Measurements from ENCODE around the gene ACAP1.
"Not testable (repeated sequence)": the region's sequence is repeated elsewhere in the genome, so short reads cannot be mapped to it uniquely, and the experiment has no call there.

Gene ACAP1

DNA sequence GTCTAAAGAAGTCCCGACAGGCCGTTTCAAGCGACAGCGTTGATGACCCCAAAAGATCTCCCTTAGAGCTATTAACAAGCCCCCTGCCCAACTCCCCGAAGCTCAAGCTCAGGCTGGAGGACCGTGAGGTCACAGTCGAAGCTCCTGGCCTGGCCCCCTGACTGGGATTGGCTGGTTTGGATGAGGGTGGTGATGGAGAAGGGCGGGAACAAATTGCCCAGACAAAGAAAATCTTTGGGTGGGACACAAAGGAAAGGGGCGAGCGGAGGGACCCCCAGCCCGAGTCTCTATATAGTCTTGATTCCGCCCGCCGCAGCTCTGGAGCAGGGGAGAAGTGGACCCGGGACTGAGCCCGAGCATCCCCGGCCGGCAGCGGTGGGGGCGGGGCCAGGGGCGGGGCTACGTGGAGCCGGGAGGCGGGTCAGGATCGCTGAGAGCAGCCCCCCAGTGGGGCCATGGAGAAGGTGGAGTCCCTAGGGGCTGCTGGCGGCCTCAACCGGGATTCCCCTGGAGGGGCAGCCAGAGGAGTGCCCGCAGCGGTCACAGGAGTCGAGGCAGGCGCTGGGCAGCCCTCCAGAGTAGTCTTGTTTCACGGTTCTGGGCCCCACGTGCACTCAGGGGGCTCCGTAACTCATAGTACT, 6.2 kb upstream of the ACAP1 start:
- DNase-seq: peak; percentile 96

DNA sequence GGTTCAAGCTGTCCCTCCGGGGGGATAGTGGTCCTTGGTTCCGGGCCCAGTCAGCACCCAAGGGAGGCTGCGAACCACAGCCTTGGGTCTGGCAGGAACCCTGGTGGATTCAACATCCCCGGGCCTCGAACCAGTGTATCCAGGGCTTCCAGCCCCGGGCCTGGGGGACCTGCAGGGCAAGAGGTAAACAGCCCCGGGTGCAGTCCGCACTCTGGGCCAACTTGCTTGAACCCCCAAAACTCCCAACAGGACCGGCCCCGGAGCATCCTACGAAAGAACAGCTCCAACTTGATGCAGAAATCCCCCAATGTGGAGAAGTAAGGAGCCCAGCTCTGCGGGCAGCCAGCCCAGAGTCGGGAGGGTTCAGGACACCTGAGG, 5.7 kb upstream of the ACAP1 start:
- no peak for DNase-seq

DNA sequence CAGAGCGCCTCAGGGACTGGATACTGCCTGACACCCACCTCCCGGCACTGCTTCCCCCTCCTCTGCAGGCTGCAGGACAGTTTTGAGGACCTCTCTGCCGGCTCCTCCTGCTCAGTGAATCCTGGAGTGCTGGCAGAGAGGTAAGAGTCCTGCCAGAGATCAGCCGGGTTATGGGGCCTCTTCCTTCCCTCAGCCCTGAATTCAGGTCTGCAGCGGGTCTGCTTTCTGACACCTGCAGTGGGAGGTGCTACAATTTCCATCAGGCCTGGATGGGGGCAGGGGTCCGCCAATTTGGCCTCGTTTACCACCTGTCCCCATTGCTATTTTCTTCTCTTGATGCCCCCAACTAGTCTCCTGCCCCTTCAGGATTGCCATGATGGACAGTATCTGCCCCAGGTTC, 4.2 kb upstream of the ACAP1 start:
- no peak for DNase-seq

DNA sequence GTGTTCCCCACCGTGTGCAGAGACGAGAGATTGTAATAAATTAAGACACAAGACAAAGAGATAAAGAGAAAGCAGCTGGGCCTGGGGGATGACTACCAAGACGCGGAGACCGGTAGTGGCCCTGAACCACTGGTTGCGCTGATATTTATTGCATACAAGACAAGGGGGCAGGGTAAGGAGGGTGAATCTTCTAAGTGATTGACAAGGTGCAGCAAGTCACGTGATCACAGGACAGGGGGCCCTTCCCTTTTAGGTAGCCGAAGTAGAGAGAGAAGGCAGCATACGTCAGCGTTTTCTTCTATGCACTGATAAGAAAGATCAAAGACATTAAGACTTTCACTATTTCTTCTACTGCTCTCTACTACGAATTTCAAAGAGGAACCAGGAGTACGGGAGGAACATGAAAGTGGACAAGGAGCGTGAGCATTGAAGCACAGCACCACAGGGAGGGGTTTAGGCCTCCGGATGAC, 3.7 kb upstream of the ACAP1 start:
- not testable (repeated sequence) for DNase-seq

DNA sequence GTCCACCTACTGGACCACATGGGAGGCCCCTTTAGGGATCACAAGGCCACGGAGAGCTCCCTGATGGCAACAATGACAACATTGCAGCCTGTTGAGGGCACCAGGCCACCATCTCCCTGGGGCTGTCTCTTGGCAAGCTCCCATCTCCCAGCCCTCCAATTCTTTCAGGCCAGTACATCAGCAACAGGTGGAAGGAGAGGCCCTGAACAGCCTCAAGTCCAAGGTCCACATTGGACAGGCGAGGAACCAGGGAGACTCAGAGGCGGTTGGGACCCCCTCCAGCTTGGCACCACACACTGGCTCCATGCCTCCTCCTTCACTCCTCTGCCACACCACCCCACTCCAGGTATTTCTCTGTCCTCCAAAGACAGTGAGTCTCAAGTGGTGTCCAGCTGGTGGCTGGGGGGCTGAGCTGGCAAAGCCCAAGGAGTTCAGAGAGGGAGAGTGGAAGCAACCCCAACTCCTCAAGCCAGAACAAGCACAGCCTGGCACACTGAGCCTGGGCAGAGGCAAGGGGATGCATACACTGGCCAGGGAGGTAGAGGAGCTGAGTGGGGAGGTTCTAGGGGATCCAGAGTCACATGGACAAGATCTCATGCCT, 1.3 kb upstream of the ACAP1 start:
- DNase-seq: no peak

DNA sequence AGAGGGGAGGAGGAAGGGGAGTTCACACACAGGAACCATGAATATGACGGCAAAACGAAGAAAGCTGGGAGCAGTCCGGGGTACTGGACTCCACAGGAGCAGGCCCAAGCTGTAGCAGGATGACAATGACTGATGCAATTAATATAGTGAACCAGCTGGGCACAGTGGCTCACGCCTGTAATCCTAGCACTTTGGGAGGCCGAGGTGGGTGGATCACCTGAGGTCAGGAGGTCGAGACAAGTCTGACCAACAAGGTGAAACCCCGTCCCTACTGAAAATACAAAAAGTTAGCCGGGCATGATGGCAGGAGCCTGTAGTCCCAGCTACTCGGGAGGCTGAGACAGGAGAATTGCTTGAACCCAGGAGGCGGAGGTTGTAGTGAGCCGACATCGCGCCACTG, 564 bp upstream of the ACAP1 start:
- not testable (repeated sequence) for DNase-seq

DNA sequence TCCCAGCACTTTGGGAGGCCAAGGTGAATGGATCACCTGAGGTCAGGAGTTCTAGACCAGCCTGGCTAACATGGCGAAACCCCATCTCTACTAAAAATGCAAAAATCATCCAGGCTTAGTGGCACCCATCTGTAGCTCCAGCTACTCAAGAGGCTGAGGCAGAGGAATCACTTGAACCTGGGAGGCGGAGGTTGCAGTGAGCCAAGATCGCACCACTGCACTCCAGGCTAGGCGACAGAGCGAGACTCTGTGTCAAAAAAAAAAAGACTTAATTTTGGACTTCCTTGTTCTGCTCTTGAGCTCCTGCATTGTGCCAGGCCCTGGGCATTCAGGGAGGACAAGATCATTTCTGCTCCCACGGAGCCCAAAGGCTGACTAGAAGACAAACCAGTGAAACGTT, 1.3 kb downstream of the ACAP1 start:
- not testable (repeated sequence) for DNase-seq

DNA sequence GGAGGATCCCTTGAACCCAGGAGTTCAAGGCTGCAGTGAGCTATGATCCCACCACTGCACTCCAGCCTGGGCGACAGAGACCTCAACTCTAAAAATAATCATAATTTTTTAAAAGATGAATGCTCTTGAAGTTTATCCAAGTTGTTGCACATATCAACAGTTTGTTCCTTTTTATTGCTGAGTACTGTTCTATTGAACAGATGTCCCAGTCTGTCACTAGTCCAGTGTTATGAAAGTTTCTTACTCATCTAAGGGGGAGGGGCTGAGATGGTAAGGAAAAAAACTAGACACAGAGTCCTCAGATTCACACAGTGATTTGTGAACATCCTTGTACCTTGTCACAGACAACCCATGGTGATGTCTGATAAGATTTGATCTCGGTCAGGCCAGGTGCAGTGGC, 3.9 kb downstream of the ACAP1 start:
- DNase-seq: no peak

DNA sequence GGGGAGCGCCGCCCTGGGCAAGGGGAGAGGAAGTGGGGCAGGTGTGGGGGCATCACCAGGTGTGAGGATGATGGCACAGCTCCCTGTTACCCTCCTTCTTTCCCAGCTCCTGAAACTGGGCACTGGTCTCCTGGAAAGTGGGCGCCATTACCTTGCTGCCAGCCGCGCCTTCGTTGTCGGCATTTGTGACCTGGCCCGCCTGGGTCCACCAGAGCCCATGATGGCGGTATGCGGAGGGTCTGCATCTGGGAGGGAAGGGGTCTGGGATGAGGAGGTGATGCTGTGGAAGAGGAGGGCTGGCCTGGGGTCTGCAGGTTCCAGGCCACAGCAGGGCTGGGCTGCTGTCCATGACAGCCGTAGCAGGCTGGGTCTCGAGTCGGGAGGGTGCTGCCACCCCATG, 5.5 kb downstream of the ACAP1 start:
- no peak for DNase-seq

DNA sequence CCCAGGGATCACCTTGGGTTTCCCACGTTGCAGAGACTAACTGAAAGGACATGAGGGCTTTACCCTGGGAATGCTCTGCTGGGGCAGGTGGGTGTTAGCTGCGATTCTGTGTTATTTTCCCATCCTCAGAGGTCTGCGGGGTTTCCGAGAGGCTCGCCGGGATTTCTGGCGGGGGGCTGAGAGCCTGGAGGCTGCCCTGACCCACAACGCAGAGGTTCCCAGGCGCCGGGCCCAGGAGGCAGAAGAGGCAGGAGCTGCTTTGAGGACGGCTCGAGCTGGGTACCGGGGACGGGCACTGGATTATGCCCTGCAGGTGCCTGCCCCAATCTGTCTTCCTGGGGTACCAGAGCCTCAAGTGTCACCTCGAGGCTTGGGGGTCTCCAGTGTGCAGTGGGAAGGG, 6.9 kb downstream of the ACAP1 start:
- DNase-seq: no peak

DNA sequence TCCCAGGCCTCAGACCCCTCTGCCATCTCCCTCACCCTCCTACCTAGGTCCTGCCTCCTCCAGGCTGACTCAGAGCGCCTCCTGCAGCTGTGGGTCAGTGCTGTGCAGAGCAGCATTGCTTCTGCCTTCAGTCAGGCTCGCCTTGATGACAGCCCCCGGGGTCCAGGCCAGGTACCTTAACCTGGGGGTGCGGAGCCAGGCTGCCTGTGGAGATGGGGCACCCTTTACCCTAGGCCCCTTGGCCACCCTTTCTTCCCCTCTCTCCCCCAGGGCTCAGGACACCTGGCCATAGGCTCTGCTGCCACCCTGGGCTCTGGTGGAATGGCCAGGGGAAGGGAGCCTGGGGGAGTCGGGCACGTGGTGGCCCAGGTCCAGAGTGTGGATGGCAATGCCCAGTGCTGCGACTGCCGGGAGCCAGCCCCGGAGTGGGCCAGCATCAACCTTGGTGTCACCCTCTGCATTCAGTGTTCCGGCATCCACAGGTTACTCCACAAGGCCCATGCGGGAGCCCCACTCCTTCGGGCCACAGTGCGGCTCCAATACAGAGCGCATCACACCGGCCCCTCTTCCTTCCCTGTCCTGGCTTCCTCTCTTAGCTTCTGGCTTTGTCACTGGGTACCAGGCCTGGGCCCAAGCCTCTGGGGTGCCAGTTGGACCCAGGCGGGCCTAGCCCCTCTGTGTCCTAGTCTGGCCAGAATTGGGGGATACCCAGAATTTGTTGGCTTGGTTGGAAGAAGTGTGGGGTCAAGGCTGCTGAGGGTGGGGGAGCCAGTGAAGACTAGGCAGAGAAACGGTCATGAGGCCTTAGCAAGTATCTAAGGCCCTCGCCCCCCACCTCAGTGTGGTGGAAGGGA, 10.7 kb downstream of the ACAP1 start:
- DNase-seq: no peak

DNA sequence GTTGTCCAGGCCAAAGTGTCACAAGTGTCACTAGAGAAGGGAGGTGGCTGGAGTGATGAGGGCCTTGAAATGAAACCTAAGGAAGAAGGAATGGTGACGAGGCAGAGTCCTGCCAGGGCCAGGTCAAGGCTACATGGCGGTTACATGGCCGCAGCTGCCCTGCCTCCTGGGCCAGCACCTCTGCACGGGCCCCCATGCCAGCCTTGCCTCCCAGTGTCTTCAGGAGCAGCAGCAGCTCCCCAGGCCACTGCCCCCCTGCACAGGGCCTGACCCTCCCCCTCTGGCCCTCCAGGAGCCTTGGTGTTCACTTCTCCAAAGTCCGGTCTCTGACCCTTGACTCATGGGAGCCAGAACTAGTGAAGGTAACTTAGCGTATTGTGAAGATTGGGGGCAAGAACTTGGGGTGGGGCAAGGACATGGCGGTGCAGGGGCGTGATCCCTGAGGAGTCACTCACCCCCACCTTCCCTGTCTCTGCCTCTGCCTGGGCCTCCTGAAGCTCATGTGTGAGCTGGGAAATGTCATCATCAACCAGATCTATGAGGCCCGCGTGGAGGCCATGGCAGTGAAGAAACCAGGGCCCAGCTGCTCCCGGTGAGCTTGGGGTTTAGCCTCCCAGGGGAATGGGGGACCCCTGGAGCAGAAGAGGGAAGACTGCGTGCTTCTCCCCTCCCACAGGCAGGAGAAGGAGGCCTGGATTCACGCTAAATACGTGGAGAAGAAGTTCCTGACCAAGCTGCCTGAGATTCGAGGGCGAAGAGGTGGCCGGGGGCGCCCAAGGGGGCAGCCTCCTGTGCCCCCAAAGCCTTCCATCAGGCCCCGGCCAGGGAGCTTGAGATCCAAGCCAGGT, 11.5 kb downstream of the ACAP1 start:
- no peak for DNase-seq

DNA sequence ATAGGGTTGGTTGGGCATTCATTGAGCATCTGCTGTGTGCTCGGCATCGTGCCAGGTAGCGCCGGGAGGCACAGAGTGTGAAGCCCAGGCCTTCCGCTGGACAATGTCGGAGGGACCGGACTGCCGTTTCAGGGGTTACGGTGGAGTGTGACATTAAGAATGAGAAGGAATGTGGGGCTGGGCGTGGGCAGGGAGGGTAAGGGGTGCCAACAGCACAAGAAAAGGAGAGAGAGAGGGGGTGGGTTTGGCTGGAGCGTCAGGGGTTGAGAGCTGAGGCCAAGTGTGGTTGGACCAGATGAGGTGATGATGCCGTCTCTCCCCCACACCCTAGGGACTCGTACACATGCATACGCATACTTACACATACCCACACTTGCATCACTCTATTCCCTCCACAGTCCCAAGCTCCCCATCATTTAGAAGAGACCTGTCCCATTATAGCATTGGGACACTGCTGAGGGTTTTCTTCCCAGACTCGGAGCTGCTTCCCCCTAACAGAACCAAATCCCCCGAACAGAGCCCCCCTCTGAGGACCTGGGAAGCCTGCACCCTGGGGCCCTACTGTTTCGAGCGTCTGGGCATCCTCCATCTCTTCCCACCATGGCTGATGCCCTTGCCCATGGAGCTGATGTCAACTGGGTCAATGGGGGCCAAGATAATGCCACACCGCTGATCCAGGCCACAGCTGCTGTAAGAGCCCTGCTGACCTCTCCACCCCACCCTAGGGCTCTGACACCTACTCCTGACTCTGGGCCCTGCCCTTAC, 12.3 kb downstream of the ACAP1 start:
- DNase-seq: no peak

DNA sequence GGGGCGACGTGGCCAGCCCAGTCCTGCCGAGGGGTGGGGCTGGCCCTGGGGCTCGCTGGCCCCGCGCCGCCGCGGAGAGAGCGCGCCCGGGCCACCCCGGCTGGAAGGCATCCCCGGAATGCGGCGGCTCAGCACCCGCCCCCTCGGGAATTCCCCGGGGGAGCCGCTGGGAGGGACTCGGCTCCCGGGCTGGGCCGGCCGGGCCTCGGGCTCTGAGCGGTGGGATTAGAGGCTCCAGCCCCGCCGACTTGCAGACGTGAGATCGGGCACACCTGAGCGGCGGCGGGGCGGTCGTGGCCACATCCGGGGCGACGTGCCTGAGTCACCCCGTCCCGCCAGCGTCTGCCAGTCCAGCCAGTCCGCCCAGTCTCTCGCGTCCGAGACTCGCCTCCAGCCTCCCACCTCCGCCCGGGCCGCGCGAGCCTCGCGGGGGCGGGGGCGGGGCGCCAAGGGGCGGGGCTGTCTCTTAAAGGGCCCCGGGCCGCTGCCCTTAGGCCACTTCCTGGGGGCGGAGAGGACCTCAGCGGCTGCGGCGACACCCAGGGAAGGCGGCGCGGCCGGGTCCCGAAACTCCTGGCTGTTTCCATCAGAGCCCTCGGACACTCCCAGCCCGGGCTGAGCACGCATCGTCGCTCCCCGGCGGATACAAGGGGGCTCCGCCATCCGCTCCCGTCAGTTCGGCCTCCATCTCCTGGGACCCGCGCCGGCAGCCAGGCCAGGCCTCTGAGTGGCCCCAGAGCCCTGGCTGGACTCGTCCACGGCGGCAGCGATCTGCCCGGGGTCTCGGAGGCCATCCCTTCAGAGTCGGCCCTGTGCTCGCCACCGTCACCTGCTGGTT, 15.6 kb downstream of the ACAP1 start, which contains the start of gene KCTD11:
TSS of gene KCTD11 (plus strand) at position 498 of the 838 bp plus-strand sequence.
- DNase-seq: peak; percentile 100

DNA sequence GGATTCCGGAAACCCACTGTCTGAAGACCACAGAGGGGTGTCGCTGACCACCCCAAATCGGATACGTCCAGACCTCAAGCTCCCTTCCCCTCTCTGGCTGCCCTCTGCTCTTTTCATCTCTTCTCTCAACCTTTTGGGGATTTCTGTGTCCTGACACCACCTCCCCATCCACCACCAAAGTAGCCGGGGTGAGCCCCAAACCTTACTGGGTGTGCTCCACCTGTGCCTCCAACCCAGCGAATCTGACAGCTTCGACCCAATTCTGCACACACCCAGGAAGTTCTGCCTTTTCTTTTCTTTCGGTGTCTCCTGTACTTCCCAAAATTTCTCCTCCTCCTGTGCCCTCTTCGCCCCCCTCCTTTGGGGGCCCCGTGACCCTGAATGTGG, 16.2 kb downstream of the ACAP1 start:
- DNase-seq: peak; percentile 48

DNA sequence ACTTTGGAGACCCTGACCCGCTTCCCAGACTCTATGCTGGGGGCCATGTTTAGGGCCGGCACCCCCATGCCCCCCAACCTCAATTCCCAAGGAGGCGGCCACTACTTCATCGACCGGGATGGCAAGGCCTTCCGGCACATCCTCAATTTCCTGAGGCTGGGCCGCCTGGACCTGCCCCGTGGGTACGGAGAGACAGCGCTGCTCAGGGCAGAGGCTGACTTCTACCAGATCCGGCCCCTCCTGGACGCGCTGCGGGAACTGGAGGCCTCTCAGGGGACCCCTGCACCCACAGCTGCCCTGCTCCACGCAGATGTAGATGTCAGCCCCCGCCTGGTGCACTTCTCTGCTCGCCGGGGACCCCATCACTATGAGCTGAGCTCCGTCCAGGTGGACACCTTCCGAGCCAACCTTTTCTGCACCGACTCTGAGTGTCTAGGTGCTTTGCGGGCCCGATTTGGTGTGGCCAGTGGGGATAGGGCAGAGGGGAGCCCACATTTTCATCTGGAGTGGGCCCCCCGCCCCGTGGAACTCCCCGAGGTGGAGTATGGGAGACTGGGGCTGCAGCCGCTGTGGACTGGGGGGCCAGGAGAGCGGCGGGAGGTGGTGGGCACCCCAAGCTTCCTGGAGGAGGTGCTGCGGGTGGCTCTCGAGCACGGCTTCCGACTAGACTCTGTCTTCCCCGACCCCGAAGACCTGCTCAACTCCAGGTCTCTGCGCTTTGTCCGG, 16.7 kb downstream of the ACAP1 start:
- DNase-seq: peak; percentile 52

DNA sequence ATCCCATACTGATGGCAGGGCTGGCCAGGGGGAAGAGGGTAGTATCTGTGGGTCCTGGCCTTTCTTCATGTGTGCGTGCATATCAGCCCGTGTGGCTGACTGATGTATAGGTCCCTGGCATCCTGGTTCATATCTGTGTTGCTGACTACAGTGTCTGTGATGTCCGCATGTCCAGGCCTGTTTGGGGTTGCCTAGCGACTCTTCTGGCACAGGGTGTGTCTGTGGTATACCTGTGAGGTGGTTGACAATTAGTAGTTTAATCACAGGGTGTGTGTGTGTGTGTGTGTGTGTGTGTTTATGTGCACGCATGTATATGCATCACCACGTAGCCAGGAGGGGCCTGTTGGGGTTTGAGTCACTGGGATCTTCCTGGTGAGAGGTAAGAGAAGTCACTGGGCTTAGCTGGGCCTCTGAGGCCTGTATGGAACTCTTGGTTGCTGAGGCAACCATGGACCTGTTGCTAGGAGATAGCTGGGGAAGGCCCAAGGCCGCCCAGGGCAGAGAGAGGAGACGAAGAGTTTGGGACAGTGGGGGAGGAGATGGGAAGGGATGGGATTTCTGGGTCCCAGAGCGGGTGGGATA, 18.0 kb downstream of the ACAP1 start:
- DNase-seq: peak; percentile 69

DNA sequence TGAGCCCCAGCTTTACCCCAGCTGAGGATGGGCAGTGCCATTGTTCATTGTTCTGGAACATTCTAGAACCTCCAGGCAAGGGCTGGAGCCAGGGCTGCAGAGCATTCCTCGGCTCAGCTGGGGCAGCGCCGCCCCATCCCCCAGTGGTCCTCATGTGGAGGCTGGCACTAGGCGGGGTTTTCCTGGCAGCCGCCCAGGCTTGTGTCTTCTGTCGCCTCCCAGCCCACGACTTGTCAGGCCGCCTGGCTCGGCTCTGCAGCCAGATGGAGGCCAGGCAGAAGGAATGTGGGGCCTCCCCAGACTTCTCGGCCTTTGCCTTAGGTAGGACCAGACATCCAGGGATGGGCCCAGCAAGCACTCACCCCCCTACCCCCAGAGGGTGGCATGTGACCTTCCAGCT, 18.7 kb downstream of the ACAP1 start, which contains the start of gene TMEM95:
TSS of gene TMEM95 (plus strand) at position 104 of the 400 bp plus-strand sequence. CDS start at position 153, 49 bp downstream.
- peak; percentile 61 for DNase-seq

DNA sequence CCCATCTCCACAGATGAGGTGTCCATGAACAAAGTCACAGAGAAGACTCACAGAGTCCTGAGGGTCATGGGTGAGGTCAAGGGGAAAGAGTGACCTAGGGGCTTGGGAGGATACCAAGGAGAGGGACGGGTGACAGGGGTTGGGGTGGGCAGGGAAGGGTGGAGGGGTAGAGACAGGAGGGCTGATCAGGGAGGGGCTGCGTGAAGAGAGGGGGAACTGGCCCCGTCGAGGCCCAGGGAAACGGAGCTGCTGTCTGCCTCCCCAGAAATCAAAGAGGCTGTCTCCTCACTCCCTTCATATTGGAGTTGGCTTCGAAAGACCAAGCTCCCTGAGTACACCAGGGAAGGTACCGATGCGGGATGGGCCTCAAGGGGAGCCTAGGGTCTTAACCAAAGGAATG, 19.2 kb downstream of the ACAP1 start:
- DNase-seq: no peak

DNA sequence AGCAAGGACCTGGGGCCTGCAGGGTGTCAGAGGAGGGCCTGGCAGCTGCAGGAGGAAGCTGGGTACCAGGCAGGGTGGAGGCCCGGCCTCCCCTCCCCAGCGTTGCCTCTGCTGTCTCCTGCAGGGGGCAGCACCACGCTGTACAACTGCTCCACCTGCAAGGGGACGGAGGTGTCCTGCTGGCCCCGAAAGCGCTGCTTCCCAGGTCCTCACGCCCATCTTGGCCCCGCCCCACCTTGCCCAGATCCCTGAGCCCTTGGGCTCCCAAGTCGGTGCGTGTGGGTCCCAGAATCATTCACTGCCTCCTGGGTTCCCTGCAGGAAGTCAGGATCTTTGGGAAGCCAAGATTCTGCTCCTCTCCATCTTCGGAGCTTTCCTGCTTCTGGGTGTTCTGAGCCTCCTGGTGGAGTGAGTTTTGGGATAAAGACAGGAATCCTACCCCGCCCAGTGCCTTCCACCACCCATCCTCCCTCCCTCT, 19.8 kb downstream of the ACAP1 start:
- DNase-seq: peak; percentile 96
